Gastrocnemius medialis (tissue), 4 donors: ENCODE measurements around the gene KCNIP4. TPM values are rescaled to one million over a fixed set of nuclear protein-coding genes. Genes with fewer than 3 reads are reported as not detected.

Source experiments
- ATAC-seq, 2 donors: fragments of 150-250 bp; one replicate each; pipeline ENCODE4 v1.9.1; 2016
- DNase-seq, 2 donors: peaks; one replicate each; pipeline ENCODE4 v3.0.0-alpha.2; 2019
- H3K27ac ChIP-seq, 4 donors: fragments of 200-600 bp; sonication (generic); 1 replicate in 1 of 4; 2 replicates in 3 of 4; pipeline ENCODE4 v1.5.1; 2016 to 2018; ENCODE audit warnings: mild to moderate bottlenecking in 2 of 4, moderate library complexity in 1 of 4
- H3K27me3 ChIP-seq, 3 donors: fragments of 200-600 bp; sonication (generic) in 2 of 3; 1 replicate in 1 of 3; 2 replicates in 2 of 3; pipeline versions ENCODE4 v1.5.1 to v1.6.0; 2016 to 2019; ENCODE audit warnings: mild to moderate bottlenecking in 1 of 3, moderate library complexity in 1 of 3
- H3K36me3 ChIP-seq, 2 donors: fragments of 200-600 bp; sonication (generic) in 1 of 2; one replicate each; pipeline ENCODE4 v1.5.1; 2017 to 2018
- H3K4me1 ChIP-seq, 2 donors: fragments of 200-600 bp; sonication (generic) in 1 of 2; one replicate each; pipeline ENCODE4 v1.5.1; 2016 to 2017; ENCODE audit warnings: mild to moderate bottlenecking in 2 of 2
- H3K4me3 ChIP-seq, 4 donors: fragments of 200-600 bp; sonication (generic) in 3 of 4; 1 replicate in 1 of 4; 2 replicates in 3 of 4; pipeline ENCODE4 v1.5.1; 2016 to 2019; ENCODE audit warnings: mild to moderate bottlenecking in 2 of 4
- H3K9me3 ChIP-seq, 3 donors: fragments of 200-600 bp; sonication (generic) in 2 of 3; 1 replicate in 1 of 3; 2 replicates in 2 of 3; pipeline ENCODE4 v1.5.1; 2016 to 2019
- POLR2A ChIP-seq, 2 donors: fragments of 450-650 bp; IDR thresholded peaks; one replicate each; pipeline ENCODE4 v1.6.1; 2017; ENCODE audit warnings: antibody characterized with exemption in 2 of 2, mild to moderate bottlenecking in 2 of 2, moderate library complexity in 2 of 2
- in situ Hi-C, 4 donors: fragments of 200-750 bp; cut with MboI; loops; one replicate each; pipeline versions ENCODE4 v1.15.0 to v1.8.0; 2017; ENCODE audit warnings: low sequenced_read_pairs in 4 of 4
- intact Hi-C: fragments of 100-400 bp; cut with DNase I; formaldehyde crosslinking; loops from one replicate; pipeline ENCODE4 v1.15.1; 2023; ENCODE audit warnings: low total_unique reads
- total RNA-seq, 4 donors: library from RNA; depleted of rRNA; stranded (reverse); fragments of >200 nt; gene quantifications; one replicate each; pipeline versions ENCODE4 v1.1.0 to v1.2.3, GENCODE V29; 2016
- TF ChIP-seq, protein P1 (sequence below), 5 experiments: fragments of 450-650 bp in 3 of 5; fragments of 200-600 bp in 2 of 5; sonication (generic) in 2 of 5; IDR thresholded peaks in 4 of 5; conservative IDR thresholded peaks in 1 of 5; 1 replicate in 4 of 5; 2 replicates in 1 of 5; pipeline ENCODE4 v1.5.1; 2016 to 2019; ENCODE audit warnings: antibody characterized with exemption in 5 of 5, mild to moderate bottlenecking in 3 of 5, moderate library complexity in 3 of 5

The KCNIP4 gene
- total RNA-seq, 4 donors from 2014 or later, result not detected

DNA sequence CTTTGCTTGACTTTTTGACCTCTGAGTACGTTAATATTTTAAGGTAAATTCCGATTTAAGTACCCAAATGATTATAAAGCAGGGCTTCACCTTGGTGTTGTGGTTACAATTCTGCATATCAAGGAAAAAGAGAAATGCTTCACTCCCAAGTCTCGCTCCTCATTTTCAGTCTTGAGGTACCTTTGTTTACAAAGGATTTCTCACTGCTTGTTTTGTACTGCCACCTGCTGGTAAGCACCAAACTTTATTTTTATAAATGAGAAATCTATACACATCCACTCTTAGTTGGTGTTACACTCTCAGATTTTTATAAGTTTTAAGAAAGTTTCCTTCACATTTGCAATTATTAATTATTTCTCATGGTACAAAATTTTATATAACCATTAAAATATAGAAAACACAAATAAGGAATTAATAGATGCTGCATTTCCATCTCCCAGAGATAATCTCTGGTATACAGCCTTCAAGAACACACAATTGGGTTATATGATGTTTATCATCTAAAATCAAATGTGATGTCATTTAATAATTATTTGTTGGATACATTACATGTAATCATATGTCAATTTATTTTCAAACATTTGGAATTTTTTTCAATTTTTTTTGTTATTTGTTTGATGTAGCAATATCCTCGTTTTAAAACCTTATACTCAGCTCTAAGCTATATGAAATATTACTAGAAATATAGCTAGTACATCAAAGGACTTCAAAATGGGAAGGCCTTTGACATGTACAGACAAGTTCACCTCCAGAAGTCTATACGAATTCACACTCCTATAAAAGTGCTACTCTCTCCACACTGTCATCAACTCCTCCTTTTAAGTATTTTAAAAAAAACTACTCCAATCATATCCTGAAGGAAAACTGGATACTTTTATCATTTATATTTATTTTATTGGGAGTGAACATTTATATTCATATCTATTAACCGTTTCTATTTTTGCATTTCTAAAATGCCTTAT lies 179.9 kb downstream of the KCNIP4 start:
- Histone ChIP-seq H3K36me3 (no peaks in the 10 kb centered on the region), H3K9me3 (no peaks in the 10 kb centered on the region), H3K4me1 (no peaks in the 10 kb centered on the region), H3K27ac (no peak overlapping the region), H3K27me3 (no peaks in the 10 kb centered on the region), H3K4me3 (no peak overlapping the region)
- DNase-seq, result no peak
- in situ Hi-C loops, result loop anchor here in 2 of 4 donors (5.0 to 25.0 kb wide), 3 partner anchors 256 to 1006 kb away; no protein-coding TSS in a partner anchor
- TF ChIP-seq, protein P1, sequence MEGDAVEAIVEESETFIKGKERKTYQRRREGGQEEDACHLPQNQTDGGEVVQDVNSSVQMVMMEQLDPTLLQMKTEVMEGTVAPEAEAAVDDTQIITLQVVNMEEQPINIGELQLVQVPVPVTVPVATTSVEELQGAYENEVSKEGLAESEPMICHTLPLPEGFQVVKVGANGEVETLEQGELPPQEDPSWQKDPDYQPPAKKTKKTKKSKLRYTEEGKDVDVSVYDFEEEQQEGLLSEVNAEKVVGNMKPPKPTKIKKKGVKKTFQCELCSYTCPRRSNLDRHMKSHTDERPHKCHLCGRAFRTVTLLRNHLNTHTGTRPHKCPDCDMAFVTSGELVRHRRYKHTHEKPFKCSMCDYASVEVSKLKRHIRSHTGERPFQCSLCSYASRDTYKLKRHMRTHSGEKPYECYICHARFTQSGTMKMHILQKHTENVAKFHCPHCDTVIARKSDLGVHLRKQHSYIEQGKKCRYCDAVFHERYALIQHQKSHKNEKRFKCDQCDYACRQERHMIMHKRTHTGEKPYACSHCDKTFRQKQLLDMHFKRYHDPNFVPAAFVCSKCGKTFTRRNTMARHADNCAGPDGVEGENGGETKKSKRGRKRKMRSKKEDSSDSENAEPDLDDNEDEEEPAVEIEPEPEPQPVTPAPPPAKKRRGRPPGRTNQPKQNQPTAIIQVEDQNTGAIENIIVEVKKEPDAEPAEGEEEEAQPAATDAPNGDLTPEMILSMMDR (IDR thresholded peaks at IDR 0.05 in 4 of 5, conservative IDR thresholded peaks at IDR 0.05 in 1 of 5), result peak; percentile 25 to 61 (median 31)
- TF ChIP-seq POLR2A (IDR thresholded peaks at IDR 0.05), result no peak
- intact Hi-C loops, result loop anchor here (5.0 kb wide), 1 partner anchor 256 kb away; no protein-coding TSS in a partner anchor
- no peak for ATAC-seq

DNA sequence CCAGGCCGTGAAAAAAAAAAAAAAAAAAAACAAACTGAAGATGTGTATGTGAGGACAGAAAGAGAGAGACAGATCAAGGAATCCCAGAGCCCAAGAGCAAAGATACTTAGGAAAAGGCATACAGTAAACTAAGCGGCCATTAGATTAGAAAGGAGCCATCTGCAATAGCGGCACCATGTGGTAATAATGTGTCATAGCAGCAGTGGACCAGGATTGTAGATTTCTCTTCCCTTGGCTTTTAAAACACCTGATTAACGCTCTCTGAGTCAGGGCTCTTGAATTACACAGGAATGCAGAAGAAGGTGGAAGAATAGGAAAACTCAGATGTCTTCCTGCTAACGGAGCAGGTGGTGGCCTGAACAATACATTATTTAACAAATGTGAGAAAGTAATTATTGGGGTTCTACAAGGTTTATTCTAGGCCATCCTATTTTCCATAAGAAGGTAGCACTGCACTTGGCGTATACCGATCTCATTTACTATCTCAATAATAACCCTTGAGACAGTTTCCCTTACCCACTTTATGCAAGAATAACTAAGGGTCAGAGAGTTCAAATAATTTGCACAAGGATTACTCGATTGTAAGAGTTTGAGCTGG lies 182.7 kb downstream of the KCNIP4 start:
- Histone ChIP-seq H3K4me3 (no peak overlapping the region), H3K27me3 (no peaks in the 10 kb centered on the region), H3K27ac (no peak overlapping the region), H3K4me1 (no peaks in the 10 kb centered on the region), H3K9me3 (no peaks in the 10 kb centered on the region), H3K36me3 (no peaks in the 10 kb centered on the region)
- in situ Hi-C loops, result loop anchor here in 2 of 4 donors (5.0 to 25.0 kb wide), 3 partner anchors 254 to 1004 kb away; no protein-coding TSS in a partner anchor
- DNase-seq (no peak), ATAC-seq (no peak)
- TF ChIP-seq, protein P1 (IDR thresholded peaks at IDR 0.05 in 4 of 5, conservative IDR thresholded peaks at IDR 0.05 in 1 of 5), result peak in 4 of 5 experiments; percentile 24 to 65 (median 49)
- TF ChIP-seq POLR2A (IDR thresholded peaks at IDR 0.05), result no peak
- intact Hi-C loops, result loop anchor here (5.0 kb wide), 1 partner anchor 254 kb away; no protein-coding TSS in a partner anchor

GRCh38 chr4:21763855-21764254 lies 184.7 kb downstream of the KCNIP4 start:
- DNase-seq (no peak), ATAC-seq (no peak)
- Histone ChIP-seq H3K4me1 (no peaks in the 10 kb centered on the region), H3K36me3 (no peaks in the 10 kb centered on the region), H3K4me3 (no peak overlapping the region), H3K9me3 (no peaks in the 10 kb centered on the region), H3K27ac (no peak overlapping the region), H3K27me3 (no peaks in the 10 kb centered on the region)
- intact Hi-C loops (no loop called here), in situ Hi-C loops (loop anchor here in 2 of 4 donors (25.0 kb wide), 2 partner anchors 252 to 1002 kb away; no protein-coding TSS in a partner anchor)
- no peak for TF ChIP-seq POLR2A (IDR thresholded peaks at IDR 0.05)
- TF ChIP-seq, protein P1 (IDR thresholded peaks at IDR 0.05 in 4 of 5, conservative IDR thresholded peaks at IDR 0.05 in 1 of 5), result no peak

- TF ChIP-seq, protein P1 (IDR thresholded peaks at IDR 0.05 in 4 of 5, conservative IDR thresholded peaks at IDR 0.05 in 1 of 5), result no peak
- TF ChIP-seq POLR2A (IDR thresholded peaks at IDR 0.05), result no peak
- in situ Hi-C loops (loop anchor here in 2 of 4 donors (25.0 kb wide), 2 partner anchors 245 to 995 kb away; no protein-coding TSS in a partner anchor), intact Hi-C loops (no loop called here)
- Histone ChIP-seq H3K27me3 (no peaks in the 10 kb centered on the region), H3K36me3 (no peaks in the 10 kb centered on the region), H3K4me3 (no peak overlapping the region), H3K4me1 (no peaks in the 10 kb centered on the region), H3K9me3 (no peaks in the 10 kb centered on the region), H3K27ac (no peak overlapping the region)
- ATAC-seq (no peak), DNase-seq (no peak)
Observed at GRCh38 chr4:21757248-21757647, 191.3 kb downstream of the KCNIP4 start.
